ENCODE data around the gene ACTA2.

ACTA2 gene

GRCh38 chr10:88980800-88981199 lies 28.2 kb upstream of the ACTA2 start:
- DNase-seq (ENCODE audit: low read depth), result no peak

DNA sequence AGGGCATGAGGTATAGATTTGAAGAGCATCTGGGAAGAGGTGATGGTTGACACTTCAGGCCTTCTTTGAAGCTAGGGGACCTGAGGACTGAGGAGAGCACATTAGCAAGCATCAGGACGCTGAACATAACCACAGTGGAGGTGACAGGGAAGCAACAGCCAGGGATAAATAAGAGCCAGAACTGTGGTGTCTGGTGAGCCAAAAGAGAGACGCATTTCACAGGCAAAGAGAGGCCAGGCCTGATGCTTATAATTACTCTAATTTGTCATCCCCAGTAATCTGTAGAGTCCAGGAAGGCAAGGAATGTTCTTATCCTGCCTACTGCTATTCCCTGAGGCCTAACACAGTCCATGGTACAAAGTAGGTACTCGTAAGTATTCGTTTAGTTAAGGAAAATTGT lies 27.7 kb upstream of the ACTA2 start:
- no peak for DNase-seq (ENCODE audit: low read depth)

GRCh38 chr10:88979603-88980002 lies 27.0 kb upstream of the ACTA2 start:
- DNase-seq (ENCODE audit: low read depth), result no peak

DNA sequence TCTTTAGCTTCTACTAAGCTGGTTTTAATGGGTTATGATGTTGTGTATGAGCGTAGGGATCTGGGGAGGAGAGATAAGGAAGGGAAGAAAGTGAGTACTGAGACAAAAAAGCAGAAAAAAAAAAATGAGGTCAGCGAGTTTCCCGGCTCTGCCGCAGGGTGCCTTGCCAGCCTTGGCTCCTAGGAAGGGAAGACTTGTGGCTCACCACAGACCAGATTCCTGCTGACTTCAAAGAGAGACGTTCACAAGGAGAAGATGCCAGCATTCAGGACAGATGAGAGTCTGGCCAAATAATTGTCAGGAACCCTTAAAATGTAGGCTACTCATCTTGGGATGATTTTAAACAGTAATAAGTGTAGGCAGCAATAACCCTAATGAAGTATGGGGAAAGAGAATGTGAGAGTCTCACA lies 26.6 kb upstream of the ACTA2 start:
- no peak for DNase-seq (ENCODE audit: low read depth)

GRCh38 chr10:88978463-88978862 lies 25.9 kb upstream of the ACTA2 start:
- no peak for DNase-seq (ENCODE audit: low read depth)

DNA sequence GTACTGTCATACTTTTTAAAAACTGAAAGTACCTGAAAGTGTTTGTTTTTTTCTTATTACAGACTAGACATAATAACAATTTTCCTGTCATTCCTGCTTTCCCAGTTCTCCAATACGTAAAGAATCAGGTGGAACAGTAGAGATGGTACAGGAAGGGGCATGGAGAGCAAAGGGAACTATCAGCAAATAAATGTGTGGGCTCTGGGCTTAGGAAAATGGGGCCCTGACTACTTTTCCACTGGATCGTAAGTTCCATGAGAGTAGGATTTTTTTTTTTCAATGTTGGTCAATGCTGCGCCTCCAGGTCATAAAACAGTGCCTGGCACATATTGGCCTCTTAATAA lies 22.8 kb upstream of the ACTA2 start:
- no peak for DNase-seq (ENCODE audit: low read depth)

- DNase-seq (ENCODE audit: low read depth), result no peak
These were observed 22.1 kb upstream of the ACTA2 start for GRCh38 chr10:88974446-88975376.

- no peak for DNase-seq (ENCODE audit: low read depth)
These were observed 21.4 kb upstream of the ACTA2 start for GRCh38 chr10:88974012-88974411.

DNA sequence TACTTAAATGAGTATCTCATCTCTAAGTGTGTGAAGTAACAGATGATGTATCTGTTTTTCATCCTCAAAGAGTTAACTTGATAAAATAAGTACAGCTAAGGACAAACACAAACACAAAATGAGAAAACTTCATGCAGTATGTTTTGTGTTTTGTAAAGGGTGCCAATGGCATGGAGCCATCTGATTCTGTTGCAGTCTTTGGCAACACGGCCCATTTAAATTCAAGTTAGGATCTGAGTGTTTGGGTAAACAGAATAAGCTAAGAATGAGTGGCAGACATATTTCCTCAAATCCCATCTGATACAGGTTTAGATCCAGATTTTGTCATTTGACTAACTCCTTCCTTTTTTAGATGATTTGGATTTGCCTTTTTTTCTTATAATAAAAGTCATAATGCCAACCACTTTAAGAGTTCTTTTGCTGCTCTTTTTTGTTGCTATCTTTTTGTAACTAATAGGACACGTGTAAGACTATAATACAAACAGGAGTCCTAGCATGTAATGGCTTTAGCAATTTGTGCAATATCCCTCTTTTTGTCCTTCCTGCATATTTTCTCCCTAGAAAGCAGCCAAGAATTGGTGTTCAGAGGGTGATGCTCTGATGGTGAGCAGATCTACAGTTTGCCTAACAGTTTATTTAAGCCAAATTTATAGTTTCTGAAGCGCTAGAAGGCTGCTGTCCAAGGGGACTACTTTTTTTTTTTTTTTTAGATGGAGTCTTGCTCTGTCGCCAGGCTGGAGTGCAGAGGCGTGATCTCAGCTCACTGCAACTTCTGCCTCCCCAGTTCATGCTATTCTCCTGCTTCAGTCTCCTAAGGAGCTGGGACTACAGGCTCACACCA lies 18.9 kb upstream of the ACTA2 start:
- DNase-seq (ENCODE audit: low read depth), result no peak

- no peak for DNase-seq (ENCODE audit: low read depth)
These were observed 15.8 kb upstream of the ACTA2 start for GRCh38 chr10:88968391-88968790.

GRCh38 chr10:88966797-88967196 lies 14.2 kb upstream of the ACTA2 start:
- DNase-seq (ENCODE audit: low read depth), result no peak

DNA sequence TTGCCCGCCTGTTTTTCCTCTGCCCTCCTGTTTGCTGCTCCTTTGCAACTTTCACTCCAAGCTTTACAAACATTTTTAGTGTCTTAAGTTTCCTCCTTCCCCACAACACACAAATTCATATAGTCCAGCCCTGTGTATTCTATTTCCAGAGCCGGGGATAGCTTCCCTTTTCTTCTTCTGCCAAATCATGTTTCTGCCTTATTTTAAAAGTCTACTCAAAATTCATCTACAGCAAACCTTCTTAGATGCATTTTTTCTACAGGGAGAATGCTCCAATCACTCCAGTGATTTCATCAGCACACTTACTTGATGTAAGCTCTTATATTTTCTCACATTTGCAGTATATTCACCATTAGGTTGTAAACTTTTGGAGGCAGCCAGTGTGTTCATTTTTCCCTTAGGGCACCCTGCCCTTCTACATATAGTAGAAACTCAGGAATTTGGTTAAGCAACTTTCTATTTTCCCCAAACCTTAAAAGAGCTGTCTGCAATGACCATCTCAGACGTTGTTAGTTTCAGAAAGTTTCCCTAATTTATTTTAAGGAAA lies 12.4 kb upstream of the ACTA2 start:
- no peak for DNase-seq (ENCODE audit: low read depth)

GRCh38 chr10:88964360-88964759 lies 11.8 kb upstream of the ACTA2 start:
- DNase-seq (ENCODE audit: low read depth), result no peak

DNA sequence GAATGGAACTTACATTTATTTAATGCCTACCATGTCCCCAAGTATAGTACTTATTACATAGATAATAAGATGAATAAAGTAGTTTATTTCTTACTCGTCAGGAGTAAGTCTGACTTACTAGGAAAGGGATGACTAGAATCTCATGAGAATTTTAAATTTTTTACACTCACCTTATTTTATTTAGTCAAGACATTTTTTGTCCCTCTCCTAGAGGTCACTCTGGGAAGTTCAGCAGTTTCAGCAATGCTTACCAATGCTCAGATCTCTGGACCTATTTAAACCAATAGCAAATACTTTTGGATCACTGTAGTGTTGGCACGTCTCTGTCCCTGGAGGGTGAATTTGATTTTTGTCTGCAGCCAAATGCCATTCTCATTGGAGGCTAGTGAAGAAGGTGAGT lies 10.7 kb upstream of the ACTA2 start:
- DNase-seq (ENCODE audit: low read depth), result no peak

DNA sequence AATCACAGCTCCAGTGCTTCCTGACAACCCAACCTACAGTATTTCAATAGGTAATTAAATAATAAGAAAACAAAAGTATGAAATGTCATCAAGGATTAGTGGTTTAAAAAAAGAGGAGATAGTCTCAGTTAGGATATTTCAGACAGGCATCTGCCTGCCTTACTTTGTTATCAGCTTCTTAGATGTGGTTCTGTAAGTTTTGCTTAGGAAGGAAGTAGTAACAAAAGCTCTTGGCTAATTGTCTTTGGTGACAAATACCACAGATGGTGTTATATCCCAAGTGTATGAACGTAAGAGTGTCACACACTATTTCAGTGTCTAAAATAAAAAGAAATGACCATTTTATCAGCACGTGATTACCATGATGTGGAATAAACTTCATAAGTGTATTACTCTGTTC lies 9.8 kb upstream of the ACTA2 start:
- no peak for DNase-seq (ENCODE audit: low read depth)

DNA sequence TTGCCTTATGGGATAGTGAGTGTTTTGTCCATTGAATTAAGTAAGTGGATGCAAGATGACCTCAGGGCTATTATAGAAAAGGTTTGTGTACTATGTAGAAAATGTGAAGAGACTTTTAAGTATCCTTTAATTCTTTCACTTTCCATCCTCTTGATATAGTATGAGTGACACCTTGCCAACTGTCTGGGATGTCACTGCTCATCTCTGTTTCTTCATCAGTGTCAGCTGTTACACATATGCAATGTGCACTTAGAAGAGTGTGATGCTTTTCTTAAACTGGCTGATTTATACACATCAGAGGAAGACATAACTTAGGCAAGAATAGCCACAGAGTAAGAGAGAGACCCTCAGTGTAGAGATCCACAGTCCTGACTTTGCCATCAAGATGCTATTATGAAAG lies 8.7 kb upstream of the ACTA2 start:
- no peak for DNase-seq (ENCODE audit: low read depth)

- DNase-seq (ENCODE audit: low read depth), result no peak
These were observed 8.2 kb upstream of the ACTA2 start for GRCh38 chr10:88960802-88961201.

DNA sequence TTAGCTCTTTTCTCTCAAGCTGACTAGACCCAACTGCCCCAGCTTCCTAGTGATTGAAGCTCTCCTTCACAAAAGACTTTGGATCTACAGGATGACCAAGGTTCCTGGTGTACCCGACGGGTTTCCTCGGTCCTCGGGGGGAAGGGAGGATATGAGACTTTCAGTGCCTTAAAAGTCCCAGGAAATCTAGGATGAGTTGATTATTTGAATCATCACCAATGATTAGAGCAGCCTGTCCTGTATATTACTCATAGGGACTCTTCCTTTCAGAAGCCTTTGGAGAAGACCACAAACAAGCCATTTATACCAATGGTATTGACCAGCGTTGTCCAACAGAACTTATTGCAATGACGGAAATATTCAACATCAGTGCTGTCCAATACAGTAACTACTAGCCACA lies 6.1 kb upstream of the ACTA2 start:
- DNase-seq (ENCODE audit: low read depth), result no peak

DNA sequence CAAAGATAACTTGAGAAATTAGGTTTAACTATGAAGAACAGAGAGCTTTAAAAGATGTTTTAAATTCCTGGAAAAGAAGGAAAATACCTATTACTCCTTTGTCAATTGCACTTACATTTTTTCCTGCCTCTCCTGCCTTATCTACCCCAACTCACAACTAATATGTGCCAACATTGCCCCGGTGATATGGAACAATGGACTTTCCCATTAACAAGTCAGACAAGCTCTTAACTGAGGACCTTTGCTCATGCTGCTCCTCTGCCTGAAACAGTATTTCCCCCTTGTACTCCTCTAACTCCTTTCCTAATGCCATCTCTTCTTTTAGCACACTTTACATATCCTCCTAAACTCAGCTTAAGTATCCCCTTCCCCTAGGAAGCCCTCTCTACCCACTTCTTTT lies 4.8 kb upstream of the ACTA2 start:
- DNase-seq (ENCODE audit: low read depth), result no peak

- no peak for DNase-seq (ENCODE audit: low read depth)
These were observed 2.0 kb upstream of the ACTA2 start for GRCh38 chr10:88954458-88955083.

DNA sequence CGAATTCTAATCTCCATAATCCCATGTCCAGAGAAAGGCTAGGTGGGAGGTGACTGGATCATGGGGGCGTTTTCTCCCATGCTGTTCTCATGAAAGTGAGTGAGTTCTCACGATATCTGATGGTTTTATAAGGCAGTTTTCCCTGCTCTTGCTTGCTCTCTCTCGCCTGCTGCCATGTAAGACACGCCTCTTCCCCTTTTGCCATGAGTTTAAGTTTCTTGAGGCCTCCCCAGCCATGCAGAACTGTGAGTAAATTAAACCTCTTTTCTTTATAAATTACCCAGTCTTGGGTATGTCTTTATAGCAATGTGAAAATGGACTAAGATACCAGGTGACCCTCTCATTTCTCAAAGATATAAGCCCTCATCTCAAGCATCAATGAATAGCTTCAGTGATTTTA lies 1.1 kb upstream of the ACTA2 start:
- DNase-seq (ENCODE audit: low read depth), result no peak

Measured in activated T-cell treated with anti-CD3 and anti-CD28 coated beads for 1 hour (primary cell).